HepG2 (cell line): Measurements from ENCODE around the gene TIMM13. TPM values are rescaled to one million over a fixed set of nuclear protein-coding genes. Genes with fewer than 3 reads are reported as not detected.

ENCODE experiments used
- ATF7 ChIP-seq, 2 experiments: fragments of 450-650 bp in 1 of 2; sonication (generic) in 1 of 2; formaldehyde crosslinking in 1 of 2; IDR thresholded peaks; 2 replicates each; pipeline versions ENCODE4 v1.4.0 to v1.6.1; 2016 to 2020; ENCODE audit warnings: antibody characterized with exemption in 1 of 2, mild to moderate bottlenecking in 1 of 2, missing genetic modification reagents in 1 of 2
- EEA1 ChIP-seq: sonication (generic); formaldehyde crosslinking; IDR thresholded peaks from 2 replicates; pipeline ENCODE4 v1.5.1; 2020; ENCODE audit warnings: mild to moderate bottlenecking, missing genetic modification reagents, borderline replicate concordance
- MEIS2 ChIP-seq: sonication (generic); formaldehyde crosslinking; IDR thresholded peaks from 2 replicates; pipeline ENCODE4 v1.9.0; 2021; ENCODE audit warnings: mild to moderate bottlenecking, missing genetic modification reagents
- NR3C1 ChIP-seq: sonication (generic); formaldehyde crosslinking; IDR thresholded peaks from 2 replicates; pipeline ENCODE4 v1.4.0; 2020; ENCODE audit warnings: missing genetic modification reagents
- SOX5 ChIP-seq: IDR thresholded peaks from 2 replicates; pipeline ENCODE4 v1.6.1; 2016; ENCODE audit warnings: borderline replicate concordance
- SSRP1 ChIP-seq: IDR thresholded peaks from 2 replicates; pipeline ENCODE4 v1.6.1; 2016; ENCODE audit warnings: control low read depth
- ZBTB7A ChIP-seq: sonication (generic); formaldehyde crosslinking; IDR thresholded peaks from 2 replicates; pipeline ENCODE4 v1.8.0; 2022; ENCODE audit warnings: mild to moderate bottlenecking, missing genetic modification reagents
- ZBTB8A ChIP-seq: sonication (generic); formaldehyde crosslinking; IDR thresholded peaks from 2 replicates; pipeline ENCODE4 v1.4.0; 2020; ENCODE audit warnings: mild to moderate bottlenecking, low read depth, missing genetic modification reagents, borderline replicate concordance
- ZKSCAN8 ChIP-seq: IDR thresholded peaks from 2 replicates; pipeline ENCODE4 v1.6.1; 2016; ENCODE audit warnings: borderline replicate concordance, missing genetic modification reagents, missing compliant biosample characterization
- ZNF263 ChIP-seq: sonication (generic); formaldehyde crosslinking; IDR thresholded peaks from 2 replicates; pipeline ENCODE4 v1.4.0; 2020; ENCODE audit warnings: missing genetic modification reagents
- ZNF740 ChIP-seq: sonication (generic); formaldehyde crosslinking; IDR thresholded peaks from 2 replicates; pipeline ENCODE4 v1.4.0; 2020; ENCODE audit warnings: missing genetic modification reagents
- ZNF777 ChIP-seq: sonication (generic); formaldehyde crosslinking; IDR thresholded peaks from 2 replicates; pipeline ENCODE4 v1.4.0; 2020; ENCODE audit warnings: missing genetic modification reagents
- ZNF792 ChIP-seq: IDR thresholded peaks from 2 replicates; pipeline ENCODE4 v1.6.1; 2016
- polyA plus RNA-seq, 8 experiments: library from polyadenylated mRNA; depleted of rRNA in 3 of 8; stranded (reverse) in 7 of 8; unstranded in 1 of 8; fragments of >200 nt; fragmentation: Illumina TruSeq in 4 of 8; extraction: Trizol in 4 of 8; gene quantifications; 2 replicates each; pipeline versions ENCODE4 v1.2.1 to v1.2.3, GENCODE V29; 2011 to 2016; ENCODE audit warnings: low read depth in 4 of 8, missing spikeins in 1 of 8, mixed read lengths in 1 of 8; ENCODE audit not compliant: insufficient read depth in 1 of 8
- total RNA-seq, 5 experiments: library from RNA; depleted of rRNA; stranded (reverse); fragments of >200 nt; fragmentation: Illumina TruSeq; extraction: Trizol; gene quantifications; 2 replicates each; pipeline ENCODE4 v1.2.3, GENCODE V29; 2016; ENCODE audit warnings: low read depth in 1 of 5
- TF ChIP-seq, protein P1 (sequence below): IDR thresholded peaks from 2 replicates; pipeline ENCODE4 v1.6.1; 2012; ENCODE audit warnings: inconsistent platforms
- TF ChIP-seq, protein P2 (sequence below): sonication (generic); formaldehyde crosslinking; IDR thresholded peaks from one replicate; pipeline ENCODE4 v1.5.1; 2020; ENCODE audit warnings: mild to moderate bottlenecking, missing genetic modification reagents; ENCODE audit errors: not compliant biosample characterization

Gene TIMM13
- total and polyA plus RNA-seq, 2 of the 13 experiments (the other 11 are each of a cell fraction or from before 2014, with no cell fraction given): 48.4 to 108 TPM

DNA sequence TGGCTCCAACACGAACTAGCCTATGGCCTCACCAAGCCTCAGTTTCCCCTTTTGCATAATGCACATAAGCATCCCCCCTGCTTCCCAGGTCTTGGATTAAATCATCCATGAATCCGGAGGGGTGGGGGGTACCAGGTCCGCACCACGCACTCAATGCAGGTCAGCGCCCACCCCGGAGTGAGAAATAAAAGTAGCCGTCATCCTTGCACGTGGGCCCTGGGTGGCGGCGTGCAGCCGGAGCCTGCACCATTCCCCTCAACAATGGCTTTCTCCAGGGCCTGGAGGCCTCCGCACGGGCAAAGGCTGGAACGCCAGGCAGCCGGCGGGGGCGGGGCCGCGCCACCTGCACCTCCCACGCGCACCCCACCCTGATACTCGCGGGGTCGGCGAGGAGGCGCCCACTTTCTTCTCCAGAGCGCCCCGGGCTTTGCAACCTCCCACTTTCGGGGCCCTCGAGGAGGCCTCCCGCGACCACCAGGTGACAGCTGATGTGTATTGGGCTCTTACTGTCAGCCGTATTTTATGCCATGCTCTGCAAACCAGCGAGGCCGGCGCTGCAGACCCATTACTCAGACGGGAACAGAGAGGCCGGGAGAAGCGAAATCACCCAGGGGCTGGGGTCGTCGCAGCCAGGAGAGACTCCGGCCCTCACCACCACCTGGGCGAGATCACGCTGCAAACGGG, 47.8 kb upstream of the TIMM13 start (continued):
- TF ChIP-seq SSRP1: no peak
- TF ChIP-seq, protein P1, sequence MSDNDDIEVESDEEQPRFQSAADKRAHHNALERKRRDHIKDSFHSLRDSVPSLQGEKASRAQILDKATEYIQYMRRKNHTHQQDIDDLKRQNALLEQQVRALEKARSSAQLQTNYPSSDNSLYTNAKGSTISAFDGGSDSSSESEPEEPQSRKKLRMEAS: peak; percentile 54; the same call in 1 of the 2 replicates
- TF ChIP-seq SOX5 (CRISPR knock-in tag): no peak
- 0 out of 2 replicates have a peak, but pooled peaks have one; percentile 67 for TF ChIP-seq ZBTB8A (CRISPR knock-in tag)
- TF ChIP-seq NR3C1 (CRISPR knock-in tag): no peak
- no peak for TF ChIP-seq ZNF792
- TF ChIP-seq, protein P2, sequence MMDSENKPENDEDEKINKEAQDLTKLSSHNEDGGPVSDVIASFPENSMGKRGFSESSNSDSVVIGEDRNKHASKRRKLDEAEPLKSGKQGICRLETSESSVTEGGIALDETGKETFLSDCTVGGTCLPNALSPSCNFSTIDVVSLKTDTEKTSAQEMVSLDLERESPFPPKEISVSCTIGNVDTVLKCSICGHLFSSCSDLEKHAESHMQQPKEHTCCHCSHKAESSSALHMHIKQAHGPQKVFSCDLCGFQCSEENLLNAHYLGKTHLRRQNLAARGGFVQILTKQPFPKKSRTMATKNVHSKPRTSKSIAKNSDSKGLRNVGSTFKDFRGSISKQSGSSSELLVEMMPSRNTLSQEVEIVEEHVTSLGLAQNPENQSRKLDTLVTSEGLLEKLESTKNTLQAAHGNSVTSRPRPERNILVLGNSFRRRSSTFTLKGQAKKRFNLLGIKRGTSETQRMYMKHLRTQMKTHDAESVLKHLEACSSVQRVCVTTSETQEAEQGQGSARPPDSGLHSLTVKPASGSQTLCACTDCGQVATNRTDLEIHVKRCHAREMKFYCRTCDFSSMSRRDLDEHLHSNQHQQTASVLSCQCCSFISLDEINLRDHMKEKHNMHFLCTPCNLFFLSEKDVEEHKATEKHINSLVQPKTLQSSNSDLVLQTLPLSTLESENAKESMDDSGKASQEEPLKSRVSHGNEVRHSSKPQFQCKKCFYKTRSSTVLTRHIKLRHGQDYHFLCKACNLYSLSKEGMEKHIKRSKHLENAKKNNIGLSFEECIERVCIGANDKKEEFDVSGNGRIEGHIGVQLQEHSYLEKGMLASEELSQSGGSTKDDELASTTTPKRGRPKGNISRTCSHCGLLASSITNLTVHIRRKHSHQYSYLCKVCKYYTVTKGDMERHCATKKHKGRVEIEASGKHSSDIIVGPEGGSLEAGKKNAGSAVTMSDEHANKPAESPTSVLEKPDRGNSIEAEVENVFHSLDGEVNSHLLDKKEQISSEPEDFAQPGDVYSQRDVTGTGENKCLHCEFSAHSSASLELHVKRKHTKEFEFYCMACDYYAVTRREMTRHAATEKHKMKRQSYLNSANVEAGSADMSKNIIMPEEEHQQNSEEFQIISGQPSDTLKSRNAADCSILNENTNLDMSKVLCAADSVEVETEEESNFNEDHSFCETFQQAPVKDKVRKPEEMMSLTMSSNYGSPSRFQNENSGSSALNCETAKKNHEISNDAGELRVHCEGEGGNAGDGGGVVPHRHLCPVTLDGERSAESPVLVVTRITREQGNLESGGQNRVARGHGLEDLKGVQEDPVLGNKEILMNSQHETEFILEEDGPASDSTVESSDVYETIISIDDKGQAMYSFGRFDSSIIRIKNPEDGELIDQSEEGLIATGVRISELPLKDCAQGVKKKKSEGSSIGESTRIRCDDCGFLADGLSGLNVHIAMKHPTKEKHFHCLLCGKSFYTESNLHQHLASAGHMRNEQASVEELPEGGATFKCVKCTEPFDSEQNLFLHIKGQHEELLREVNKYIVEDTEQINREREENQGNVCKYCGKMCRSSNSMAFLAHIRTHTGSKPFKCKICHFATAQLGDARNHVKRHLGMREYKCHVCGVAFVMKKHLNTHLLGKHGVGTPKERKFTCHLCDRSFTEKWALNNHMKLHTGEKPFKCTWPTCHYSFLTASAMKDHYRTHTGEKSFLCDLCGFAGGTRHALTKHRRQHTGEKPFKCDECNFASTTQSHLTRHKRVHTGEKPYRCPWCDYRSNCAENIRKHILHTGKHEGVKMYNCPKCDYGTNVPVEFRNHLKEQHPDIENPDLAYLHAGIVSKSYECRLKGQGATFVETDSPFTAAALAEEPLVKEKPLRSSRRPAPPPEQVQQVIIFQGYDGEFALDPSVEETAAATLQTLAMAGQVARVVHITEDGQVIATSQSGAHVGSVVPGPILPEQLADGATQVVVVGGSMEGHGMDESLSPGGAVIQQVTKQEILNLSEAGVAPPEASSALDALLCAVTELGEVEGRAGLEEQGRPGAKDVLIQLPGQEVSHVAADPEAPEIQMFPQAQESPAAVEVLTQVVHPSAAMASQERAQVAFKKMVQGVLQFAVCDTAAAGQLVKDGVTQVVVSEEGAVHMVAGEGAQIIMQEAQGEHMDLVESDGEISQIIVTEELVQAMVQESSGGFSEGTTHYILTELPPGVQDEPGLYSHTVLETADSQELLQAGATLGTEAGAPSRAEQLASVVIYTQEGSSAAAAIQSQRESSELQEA (CRISPR knock-in tag): no peak
- no peak for TF ChIP-seq ZKSCAN8 (CRISPR knock-in tag)
- TF ChIP-seq ZNF263 (CRISPR knock-in tag): no peak
- no peak for TF ChIP-seq MEIS2 (CRISPR knock-in tag)
- TF ChIP-seq ZNF777 (CRISPR knock-in tag): no peak
- TF ChIP-seq ATF7 (IDR thresholded peaks at IDR 0.05): no peak
- TF ChIP-seq ATF7 (CRISPR knock-in tag; IDR thresholded peaks at IDR 0.05): peak; percentile 46; the same call in 1 of the 2 replicates
- peak; percentile 27; the same call in 1 of the 2 replicates for TF ChIP-seq ZBTB7A (CRISPR knock-in tag)
- TF ChIP-seq ZNF740 (CRISPR knock-in tag): peak; percentile 51; the same call in 1 of the 2 replicates
- TF ChIP-seq EEA1 (CRISPR knock-in tag): 0 out of 2 replicates have a peak, but pooled peaks have one; percentile 20
